ENCODE results near the gene ZNF75A. TPM values are rescaled to one million over a fixed set of nuclear protein-coding genes. Genes with fewer than 3 reads are reported as not detected.

ZNF75A gene
- total RNA-seq, 1 experiment from 2014 or later = 24.5 TPM

- TF ChIP-seq SIN3A (IDR thresholded peaks at IDR 0.05; ENCODE audit: borderline replicate concordance, insufficient read depth, low read depth, low read length) (no peak), TCF7L2 (IDR thresholded peaks at IDR 0.05; ENCODE audit: low read depth, low read length) (no peak), POLR2AphosphoS5 (IDR thresholded peaks at IDR 0.05; ENCODE audit: low read depth, low read length) (no peak), CTCF (IDR thresholded peaks at IDR 0.05) (no peak)
- TF ChIP-seq, protein P1, sequence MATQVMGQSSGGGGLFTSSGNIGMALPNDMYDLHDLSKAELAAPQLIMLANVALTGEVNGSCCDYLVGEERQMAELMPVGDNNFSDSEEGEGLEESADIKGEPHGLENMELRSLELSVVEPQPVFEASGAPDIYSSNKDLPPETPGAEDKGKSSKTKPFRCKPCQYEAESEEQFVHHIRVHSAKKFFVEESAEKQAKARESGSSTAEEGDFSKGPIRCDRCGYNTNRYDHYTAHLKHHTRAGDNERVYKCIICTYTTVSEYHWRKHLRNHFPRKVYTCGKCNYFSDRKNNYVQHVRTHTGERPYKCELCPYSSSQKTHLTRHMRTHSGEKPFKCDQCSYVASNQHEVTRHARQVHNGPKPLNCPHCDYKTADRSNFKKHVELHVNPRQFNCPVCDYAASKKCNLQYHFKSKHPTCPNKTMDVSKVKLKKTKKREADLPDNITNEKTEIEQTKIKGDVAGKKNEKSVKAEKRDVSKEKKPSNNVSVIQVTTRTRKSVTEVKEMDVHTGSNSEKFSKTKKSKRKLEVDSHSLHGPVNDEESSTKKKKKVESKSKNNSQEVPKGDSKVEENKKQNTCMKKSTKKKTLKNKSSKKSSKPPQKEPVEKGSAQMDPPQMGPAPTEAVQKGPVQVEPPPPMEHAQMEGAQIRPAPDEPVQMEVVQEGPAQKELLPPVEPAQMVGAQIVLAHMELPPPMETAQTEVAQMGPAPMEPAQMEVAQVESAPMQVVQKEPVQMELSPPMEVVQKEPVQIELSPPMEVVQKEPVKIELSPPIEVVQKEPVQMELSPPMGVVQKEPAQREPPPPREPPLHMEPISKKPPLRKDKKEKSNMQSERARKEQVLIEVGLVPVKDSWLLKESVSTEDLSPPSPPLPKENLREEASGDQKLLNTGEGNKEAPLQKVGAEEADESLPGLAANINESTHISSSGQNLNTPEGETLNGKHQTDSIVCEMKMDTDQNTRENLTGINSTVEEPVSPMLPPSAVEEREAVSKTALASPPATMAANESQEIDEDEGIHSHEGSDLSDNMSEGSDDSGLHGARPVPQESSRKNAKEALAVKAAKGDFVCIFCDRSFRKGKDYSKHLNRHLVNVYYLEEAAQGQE (IDR thresholded peaks at IDR 0.05; ENCODE audit: insufficient read depth in 1 of 2, low read depth in 2 of 2, low read length in 1 of 2) = no peak
- DNase-seq (ENCODE audit: low read depth, low spot score) (no peak), ATAC-seq (0 out of 2 replicates have a peak, but pooled peaks have one; percentile 26)
- Histone ChIP-seq H3K27ac (ENCODE audit: low read length) (no peak overlapping the region), H3K4me3 (ENCODE audit: low read depth in 2 of 2, low read length in 2 of 2) (no peak overlapping the region), H3K27me3 (ENCODE audit: control insufficient read depth, insufficient read depth, low read length) (no peaks in the 10 kb centered on the region), H3K4me1 (ENCODE audit: control insufficient read depth, insufficient read depth, low read length) (no peaks in the 10 kb centered on the region), H3K9me3 (ENCODE audit: control insufficient read depth, insufficient read depth, low read depth, low read length) (peaks cover 84% of the 10 kb centered on the region), H3K36me3 (ENCODE audit: control insufficient read depth, insufficient read depth, low read length) (peaks cover 7% of the 10 kb centered on the region)
- in situ Hi-C loops (cut with HindIII; ENCODE audit: low pct_unique_long_range_greater_than_20kb, low sequenced_read_pairs) (no loop called here), intact Hi-C loops (cut with micrococcal nuclease; ENCODE audit: unreplicated experiment) (no loop called here)
- ChIA-PET POLR2A (interaction anchor here (0.7 kb wide), 1 partner anchor 15 kb away, joined by 3 read pairs; no protein-coding TSS in a partner anchor), CTCF (no interaction called here)
- BruUV-seq (replicated peaks) = no TSS peak
Measured at GRCh38 chr16:3295209-3295608, 10.1 kb upstream of the ZNF75A start.

DNA sequence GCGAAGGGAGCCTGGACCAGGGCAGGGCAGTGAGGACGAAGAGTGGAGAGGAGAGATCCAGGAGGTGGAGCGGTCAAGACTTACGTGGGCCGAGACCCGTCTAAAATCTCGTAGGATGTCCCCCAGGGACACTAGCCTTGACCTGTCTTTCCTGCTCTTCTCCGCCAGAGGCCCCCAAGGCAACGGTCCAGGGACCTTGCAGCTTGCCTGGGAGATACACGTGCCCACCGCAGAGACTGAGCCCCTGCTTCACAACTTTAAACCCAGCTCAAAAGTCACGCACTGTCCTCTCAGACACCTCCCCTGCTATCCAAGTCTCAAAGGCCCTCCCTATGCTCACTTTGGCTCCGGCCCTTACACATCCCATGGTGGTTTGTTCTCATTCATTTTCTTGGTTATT is 9.5 kb upstream of the ZNF75A start:
- Histone ChIP-seq H3K27me3 (ENCODE audit: control insufficient read depth, insufficient read depth, low read length) (no peaks in the 10 kb centered on the region), H3K36me3 (ENCODE audit: control insufficient read depth, insufficient read depth, low read length) (peaks cover 5% of the 10 kb centered on the region; the same call in 1 of the 2 replicates), H3K27ac (ENCODE audit: low read length) (no peak overlapping the region), H3K4me1 (ENCODE audit: control insufficient read depth, insufficient read depth, low read length) (no peaks in the 10 kb centered on the region), H3K4me3 (ENCODE audit: low read depth in 2 of 2, low read length in 2 of 2) (no peak overlapping the region), H3K9me3 (ENCODE audit: control insufficient read depth, insufficient read depth, low read depth, low read length) (peaks cover 84% of the 10 kb centered on the region)
- in situ Hi-C loops (cut with HindIII; ENCODE audit: low pct_unique_long_range_greater_than_20kb, low sequenced_read_pairs) (no loop called here), intact Hi-C loops (cut with micrococcal nuclease; ENCODE audit: unreplicated experiment) (no loop called here)
- ChIA-PET CTCF (no interaction called here), POLR2A (interaction anchor here (0.7 kb wide), 1 partner anchor 15 kb away, joined by 3 read pairs; no protein-coding TSS in a partner anchor)
- DNase-seq (ENCODE audit: low read depth, low spot score) (no peak), ATAC-seq (no peak)
- BruUV-seq (replicated peaks) = no TSS peak
- TF ChIP-seq TCF7L2 (IDR thresholded peaks at IDR 0.05; ENCODE audit: low read depth, low read length) = no peak
- TF ChIP-seq POLR2AphosphoS5 (IDR thresholded peaks at IDR 0.05; ENCODE audit: low read depth, low read length) = no peak
- no peak for TF ChIP-seq CTCF (IDR thresholded peaks at IDR 0.05)
- no peak for TF ChIP-seq SIN3A (IDR thresholded peaks at IDR 0.05; ENCODE audit: borderline replicate concordance, insufficient read depth, low read depth, low read length)
- TF ChIP-seq, protein P1 (IDR thresholded peaks at IDR 0.05; ENCODE audit: insufficient read depth in 1 of 2, low read depth in 2 of 2, low read length in 1 of 2) = no peak

Data from Panc1 (cell line).